Liver (tissue), 3 donors: ENCODE measurements around the gene CHP1.

ENCODE experiments used
- CTCF ChIP-seq: fragments of 150-350 bp; IDR thresholded peaks from 2 replicates; pipeline ENCODE4 v1.5.1; 2017; ENCODE audit warnings: improper control_type of control experiment, low read depth, low read length; ENCODE audit not compliant: missing input control
- EGR1 ChIP-seq, 2 donors: IDR thresholded peaks; 2 replicates each; pipeline ENCODE4 v1.6.1; 2016 to 2018; ENCODE audit warnings: antibody characterized with exemption in 2 of 2, low read depth in 2 of 2
- FOXA1 ChIP-seq: IDR thresholded peaks from 2 replicates; pipeline ENCODE4 v1.6.1; 2016; ENCODE audit warnings: antibody characterized with exemption
- JUND ChIP-seq, 2 donors: IDR thresholded peaks; 2 replicates each; pipeline ENCODE4 v1.6.1; 2016; ENCODE audit warnings: antibody characterized with exemption in 2 of 2
- MAX ChIP-seq: IDR thresholded peaks from 2 replicates; pipeline ENCODE4 v1.6.1; 2016; ENCODE audit warnings: antibody characterized with exemption
- RAD21 ChIP-seq, 2 donors: IDR thresholded peaks; 2 replicates each; pipeline ENCODE4 v1.6.1; 2016; ENCODE audit warnings: antibody characterized with exemption in 2 of 2, mild to moderate bottlenecking in 2 of 2
- RXRA ChIP-seq, 2 donors: IDR thresholded peaks; 2 replicates each; pipeline ENCODE4 v1.6.1; 2017 to 2018; ENCODE audit warnings: antibody characterized with exemption in 2 of 2, mild to moderate bottlenecking in 1 of 2
- SP1 ChIP-seq: IDR thresholded peaks from 2 replicates; pipeline ENCODE4 v1.6.1; 2018; ENCODE audit warnings: antibody characterized with exemption, mild to moderate bottlenecking
- TAF1 ChIP-seq: conservative IDR thresholded peaks from 2 replicates; pipeline ENCODE4 v1.6.1; 2016; ENCODE audit warnings: antibody characterized with exemption, mild to moderate bottlenecking
- YY1 ChIP-seq: IDR thresholded peaks from 2 replicates; pipeline ENCODE4 v1.6.1; 2016; ENCODE audit warnings: antibody characterized with exemption, mild to moderate bottlenecking
- TF ChIP-seq, protein P1 (sequence below): IDR thresholded peaks from 2 replicates; pipeline ENCODE4 v1.6.1; 2016; ENCODE audit warnings: antibody characterized with exemption, mild to moderate bottlenecking
- TF ChIP-seq, protein P2 (sequence below): IDR thresholded peaks from 2 replicates; pipeline ENCODE4 v1.6.1; 2016; ENCODE audit warnings: antibody characterized with exemption
- donor health status: healthy.
- donor health status: healthy.

GRCh38 chr15:41304149-41304770 lies 73.2 kb downstream of the CHP1 start:
- TF ChIP-seq CTCF (no peak), FOXA1 (no peak), SP1 (no peak), JUND (IDR thresholded peaks at IDR 0.05) (no peak), RXRA (IDR thresholded peaks at IDR 0.05) (no peak), TAF1 (no peak), YY1 (no peak), MAX (no peak), EGR1 (IDR thresholded peaks at IDR 0.05; ENCODE audit: low read depth in 2 of 2) (no peak), RAD21 (IDR thresholded peaks at IDR 0.05) (no peak)
- TF ChIP-seq, protein P1, sequence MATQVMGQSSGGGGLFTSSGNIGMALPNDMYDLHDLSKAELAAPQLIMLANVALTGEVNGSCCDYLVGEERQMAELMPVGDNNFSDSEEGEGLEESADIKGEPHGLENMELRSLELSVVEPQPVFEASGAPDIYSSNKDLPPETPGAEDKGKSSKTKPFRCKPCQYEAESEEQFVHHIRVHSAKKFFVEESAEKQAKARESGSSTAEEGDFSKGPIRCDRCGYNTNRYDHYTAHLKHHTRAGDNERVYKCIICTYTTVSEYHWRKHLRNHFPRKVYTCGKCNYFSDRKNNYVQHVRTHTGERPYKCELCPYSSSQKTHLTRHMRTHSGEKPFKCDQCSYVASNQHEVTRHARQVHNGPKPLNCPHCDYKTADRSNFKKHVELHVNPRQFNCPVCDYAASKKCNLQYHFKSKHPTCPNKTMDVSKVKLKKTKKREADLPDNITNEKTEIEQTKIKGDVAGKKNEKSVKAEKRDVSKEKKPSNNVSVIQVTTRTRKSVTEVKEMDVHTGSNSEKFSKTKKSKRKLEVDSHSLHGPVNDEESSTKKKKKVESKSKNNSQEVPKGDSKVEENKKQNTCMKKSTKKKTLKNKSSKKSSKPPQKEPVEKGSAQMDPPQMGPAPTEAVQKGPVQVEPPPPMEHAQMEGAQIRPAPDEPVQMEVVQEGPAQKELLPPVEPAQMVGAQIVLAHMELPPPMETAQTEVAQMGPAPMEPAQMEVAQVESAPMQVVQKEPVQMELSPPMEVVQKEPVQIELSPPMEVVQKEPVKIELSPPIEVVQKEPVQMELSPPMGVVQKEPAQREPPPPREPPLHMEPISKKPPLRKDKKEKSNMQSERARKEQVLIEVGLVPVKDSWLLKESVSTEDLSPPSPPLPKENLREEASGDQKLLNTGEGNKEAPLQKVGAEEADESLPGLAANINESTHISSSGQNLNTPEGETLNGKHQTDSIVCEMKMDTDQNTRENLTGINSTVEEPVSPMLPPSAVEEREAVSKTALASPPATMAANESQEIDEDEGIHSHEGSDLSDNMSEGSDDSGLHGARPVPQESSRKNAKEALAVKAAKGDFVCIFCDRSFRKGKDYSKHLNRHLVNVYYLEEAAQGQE: no peak
- TF ChIP-seq, protein P2, sequence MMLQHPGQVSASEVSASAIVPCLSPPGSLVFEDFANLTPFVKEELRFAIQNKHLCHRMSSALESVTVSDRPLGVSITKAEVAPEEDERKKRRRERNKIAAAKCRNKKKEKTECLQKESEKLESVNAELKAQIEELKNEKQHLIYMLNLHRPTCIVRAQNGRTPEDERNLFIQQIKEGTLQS: no peak
